ENCODE measurements around the gene AGAP1.

The AGAP1 gene

DNA sequence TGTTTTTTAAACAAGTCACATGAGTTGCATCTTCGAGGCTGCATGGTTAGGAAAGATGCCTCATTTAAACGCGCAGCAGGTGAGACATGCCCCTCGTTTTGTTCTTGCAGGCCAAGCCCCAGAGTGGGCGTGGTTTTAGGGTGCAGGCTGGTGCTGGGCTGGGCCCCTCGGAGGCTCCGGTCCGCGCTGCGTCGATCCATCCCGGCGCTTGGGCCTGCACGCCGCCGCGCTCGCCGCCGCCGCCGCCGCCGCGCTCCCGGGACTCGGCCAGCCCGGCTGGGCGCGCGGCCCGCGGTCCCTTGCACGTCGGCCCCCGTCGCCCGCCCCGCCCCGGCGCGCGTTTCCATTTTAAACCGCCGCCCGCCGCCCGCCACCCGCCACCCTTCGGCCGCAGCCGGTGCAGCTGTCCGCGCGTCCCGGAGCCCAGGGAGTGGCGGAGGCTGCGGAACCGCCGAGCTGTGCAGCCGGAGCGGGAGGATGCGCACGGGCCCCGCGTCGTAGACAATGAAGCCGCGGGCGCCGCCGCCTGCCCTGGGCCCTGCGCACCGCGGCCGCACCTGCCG, 175.5 kb downstream of the AGAP1 start:
- peak; percentile 9 for DNase-seq (ENCODE audit: low read depth)
- TF ChIP-seq, protein P1, sequence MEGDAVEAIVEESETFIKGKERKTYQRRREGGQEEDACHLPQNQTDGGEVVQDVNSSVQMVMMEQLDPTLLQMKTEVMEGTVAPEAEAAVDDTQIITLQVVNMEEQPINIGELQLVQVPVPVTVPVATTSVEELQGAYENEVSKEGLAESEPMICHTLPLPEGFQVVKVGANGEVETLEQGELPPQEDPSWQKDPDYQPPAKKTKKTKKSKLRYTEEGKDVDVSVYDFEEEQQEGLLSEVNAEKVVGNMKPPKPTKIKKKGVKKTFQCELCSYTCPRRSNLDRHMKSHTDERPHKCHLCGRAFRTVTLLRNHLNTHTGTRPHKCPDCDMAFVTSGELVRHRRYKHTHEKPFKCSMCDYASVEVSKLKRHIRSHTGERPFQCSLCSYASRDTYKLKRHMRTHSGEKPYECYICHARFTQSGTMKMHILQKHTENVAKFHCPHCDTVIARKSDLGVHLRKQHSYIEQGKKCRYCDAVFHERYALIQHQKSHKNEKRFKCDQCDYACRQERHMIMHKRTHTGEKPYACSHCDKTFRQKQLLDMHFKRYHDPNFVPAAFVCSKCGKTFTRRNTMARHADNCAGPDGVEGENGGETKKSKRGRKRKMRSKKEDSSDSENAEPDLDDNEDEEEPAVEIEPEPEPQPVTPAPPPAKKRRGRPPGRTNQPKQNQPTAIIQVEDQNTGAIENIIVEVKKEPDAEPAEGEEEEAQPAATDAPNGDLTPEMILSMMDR (IDR thresholded peaks at IDR 0.05; ENCODE audit: insufficient read depth, low read depth, low read length, missing control alignments), result no peak
- H3K4me3 ChIP-seq (ENCODE audit: low read depth, low read length), result no peak overlapping the region

DNA sequence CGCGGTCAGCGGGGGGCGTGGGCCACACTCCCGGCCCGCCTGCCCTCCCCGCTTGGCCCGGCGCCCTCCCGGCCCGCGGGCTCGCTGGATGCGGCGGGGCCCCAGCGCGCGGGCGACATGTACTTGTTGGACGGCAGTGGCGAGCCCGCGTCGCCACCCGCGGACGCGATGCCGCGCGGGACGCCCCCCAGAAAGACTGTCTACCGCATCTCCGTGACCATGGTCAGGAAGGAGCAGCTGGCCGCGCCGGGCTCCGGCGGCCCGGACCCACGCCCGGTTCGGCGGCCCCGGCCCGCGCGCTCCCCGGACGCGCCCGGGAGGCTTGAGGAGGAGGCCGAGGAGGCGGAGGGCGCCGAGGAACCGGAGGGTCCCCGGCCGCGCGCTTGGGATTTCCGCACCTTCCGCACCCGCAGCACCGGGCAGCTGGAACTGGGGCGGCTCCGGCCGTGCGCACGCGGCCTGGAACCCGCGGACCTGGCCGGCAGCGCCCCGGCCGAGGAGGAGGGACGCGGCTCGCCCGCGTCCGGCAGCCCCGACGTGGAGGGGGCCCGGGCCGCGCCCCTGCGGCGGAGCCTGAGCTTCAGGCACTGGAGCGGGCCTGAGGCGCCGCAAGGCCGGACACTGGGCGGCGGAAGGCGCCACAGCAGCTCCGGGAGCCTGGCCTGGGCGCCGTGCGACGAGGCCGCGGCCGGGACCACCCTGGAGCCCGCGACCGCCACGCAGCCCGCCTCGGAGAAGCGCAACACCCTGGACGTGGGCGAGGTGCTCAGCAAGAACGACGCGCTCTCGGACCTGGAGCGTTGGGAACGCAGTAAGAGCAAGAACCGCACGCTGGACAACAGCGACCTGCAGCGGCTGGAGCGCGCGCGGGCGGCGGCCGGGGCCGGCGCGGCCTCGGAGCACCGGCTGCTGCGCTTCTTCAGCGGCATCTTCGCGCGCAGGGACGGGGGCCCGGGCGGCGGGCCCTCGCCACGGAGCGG, 176.4 kb downstream of the AGAP1 start:
- no peak overlapping the region for H3K4me3 ChIP-seq (ENCODE audit: low read depth, low read length)
- DNase-seq (ENCODE audit: low read depth), result no peak

DNA sequence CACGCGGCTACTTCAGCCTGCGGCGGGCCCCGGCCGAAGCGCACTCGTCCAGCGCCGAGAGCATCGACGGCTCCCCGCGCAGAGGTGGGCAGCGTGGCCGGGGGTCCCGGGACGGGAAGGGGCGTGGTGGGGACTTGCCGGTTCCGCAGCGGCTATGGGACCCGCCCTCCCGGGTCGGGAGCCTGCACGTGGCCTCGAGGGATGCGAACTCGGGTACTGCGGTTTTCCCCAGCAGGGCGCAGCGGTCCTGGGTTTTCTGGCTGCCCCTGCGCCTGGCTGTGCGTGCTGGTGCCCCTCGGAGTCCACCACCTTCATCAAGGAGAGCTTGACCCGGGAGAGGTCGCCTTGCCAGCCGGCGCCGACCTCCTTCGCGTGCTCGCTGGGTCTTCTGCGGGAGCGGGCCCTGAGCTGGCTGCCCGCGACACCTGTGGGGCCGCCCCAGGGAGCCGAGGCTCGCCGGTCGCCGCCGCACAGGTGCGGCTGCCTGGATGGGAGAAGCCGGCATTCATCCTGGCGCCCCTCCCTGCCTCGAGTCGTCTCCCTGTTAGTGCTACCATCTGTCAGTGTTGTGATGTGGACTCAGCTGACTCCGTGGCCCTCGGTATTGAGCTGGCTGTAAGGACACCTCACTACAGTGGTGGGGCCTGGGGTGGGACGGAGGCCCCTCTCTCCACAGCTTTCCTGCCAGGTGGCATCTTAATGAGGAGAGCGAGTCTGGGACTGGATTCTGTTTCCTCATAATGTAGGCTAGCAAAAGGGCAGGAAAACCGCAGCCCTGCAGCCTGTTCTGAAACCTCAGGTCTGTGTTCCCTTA, 177.3 kb downstream of the AGAP1 start:
- H3K4me3 ChIP-seq (ENCODE audit: low read depth, low read length), result no peak overlapping the region
- DNase-seq (ENCODE audit: low read depth), result no peak
- TF ChIP-seq, protein P1 (IDR thresholded peaks at IDR 0.05; ENCODE audit: insufficient read depth, low read depth, low read length, missing control alignments), result no peak

More for the DNA sequence above, 176.4 kb downstream of the AGAP1 start:
- TF ChIP-seq, protein P1 (IDR thresholded peaks at IDR 0.05; ENCODE audit: insufficient read depth, low read depth, low read length, missing control alignments), result no peak

DNA sequence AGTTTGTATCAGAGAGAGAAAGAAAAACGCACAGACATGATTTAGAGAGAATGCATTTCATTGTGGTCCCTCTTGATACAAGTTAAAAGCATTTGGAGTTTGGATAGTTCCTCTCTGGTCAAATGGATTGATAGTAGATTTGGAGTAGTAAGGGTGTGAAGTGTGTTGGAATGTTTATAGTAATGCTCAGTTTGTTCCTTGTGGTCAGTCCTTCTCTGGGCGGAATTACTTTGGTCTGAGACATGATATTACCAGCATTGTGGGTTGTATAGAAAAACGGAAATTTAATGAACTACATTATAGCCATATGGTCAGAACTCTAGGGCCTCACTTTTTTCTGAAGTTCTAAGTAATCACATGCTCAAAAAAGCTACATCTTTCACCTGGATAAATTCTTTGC, 178.9 kb downstream of the AGAP1 start:
- TF ChIP-seq, protein P1 (IDR thresholded peaks at IDR 0.05; ENCODE audit: insufficient read depth, low read depth, low read length, missing control alignments), result no peak
- DNase-seq (ENCODE audit: low read depth), result no peak

DNA sequence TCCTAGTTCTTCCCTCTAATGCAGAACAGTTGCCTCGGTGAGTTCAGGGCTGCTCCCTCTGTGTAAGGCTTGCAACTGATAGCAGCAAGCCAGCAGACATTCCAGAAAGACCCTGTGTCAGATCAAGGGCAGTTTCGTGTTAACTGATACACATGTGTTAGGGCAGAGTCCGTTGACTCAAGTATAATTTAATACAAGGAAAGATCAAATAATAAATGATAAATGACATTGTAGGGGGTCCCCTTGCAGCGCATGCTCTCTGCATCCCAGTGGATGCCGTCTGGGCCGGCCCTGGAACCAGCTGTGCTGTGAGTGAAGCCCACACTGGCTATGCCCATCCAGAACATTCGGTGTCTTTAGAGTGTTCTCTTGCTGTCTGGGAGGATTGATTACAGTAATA, 180.3 kb downstream of the AGAP1 start:
- DNase-seq (ENCODE audit: low read depth), result no peak
- no peak overlapping the region for H3K4me3 ChIP-seq (ENCODE audit: low read depth, low read length)
- TF ChIP-seq, protein P1 (IDR thresholded peaks at IDR 0.05; ENCODE audit: insufficient read depth, low read depth, low read length, missing control alignments), result no peak

More for the DNA sequence above, 178.9 kb downstream of the AGAP1 start:
- no peak overlapping the region for H3K4me3 ChIP-seq (ENCODE audit: low read depth, low read length)

DNA sequence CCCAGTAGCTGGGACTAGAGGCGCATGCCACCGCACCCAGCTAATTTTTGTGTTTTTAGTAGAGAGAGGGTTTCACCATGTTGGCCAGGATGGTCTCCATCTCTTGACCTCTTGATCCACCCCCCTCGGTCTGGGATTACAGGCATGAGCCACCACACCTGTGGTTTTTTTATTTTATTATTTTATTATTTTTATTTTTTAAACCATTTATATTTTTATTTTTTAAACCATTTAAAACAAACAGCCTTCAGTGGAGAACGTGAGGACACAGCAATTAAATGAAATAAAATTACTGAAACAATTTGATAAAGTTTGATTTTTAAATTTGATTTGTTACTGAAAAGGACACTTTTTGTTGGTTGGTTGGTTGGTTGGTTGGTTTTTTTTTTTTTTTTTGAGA, 181.0 kb downstream of the AGAP1 start:
- TF ChIP-seq, protein P1 (IDR thresholded peaks at IDR 0.05; ENCODE audit: insufficient read depth, low read depth, low read length, missing control alignments), result no peak
- DNase-seq (ENCODE audit: low read depth), result no peak
- no peak overlapping the region for H3K4me3 ChIP-seq (ENCODE audit: low read depth, low read length)

Measured in GM12865 (cell line).